Bone marrow (tissue), 2 donors: ENCODE data around the gene TIAL1.
"Not testable (repeated sequence)": the region's sequence is repeated elsewhere in the genome, so short reads cannot be mapped to it uniquely, and the experiment has no call there.

Experiments
- DNase-seq, 2 donors: peaks; one replicate each; lab custom pipeline; 2025; lab: John Stamatoyannopoulos, UW

The TIAL1 gene, protein sequence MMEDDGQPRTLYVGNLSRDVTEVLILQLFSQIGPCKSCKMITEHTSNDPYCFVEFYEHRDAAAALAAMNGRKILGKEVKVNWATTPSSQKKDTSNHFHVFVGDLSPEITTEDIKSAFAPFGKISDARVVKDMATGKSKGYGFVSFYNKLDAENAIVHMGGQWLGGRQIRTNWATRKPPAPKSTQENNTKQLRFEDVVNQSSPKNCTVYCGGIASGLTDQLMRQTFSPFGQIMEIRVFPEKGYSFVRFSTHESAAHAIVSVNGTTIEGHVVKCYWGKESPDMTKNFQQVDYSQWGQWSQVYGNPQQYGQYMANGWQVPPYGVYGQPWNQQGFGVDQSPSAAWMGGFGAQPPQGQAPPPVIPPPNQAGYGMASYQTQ

DNA sequence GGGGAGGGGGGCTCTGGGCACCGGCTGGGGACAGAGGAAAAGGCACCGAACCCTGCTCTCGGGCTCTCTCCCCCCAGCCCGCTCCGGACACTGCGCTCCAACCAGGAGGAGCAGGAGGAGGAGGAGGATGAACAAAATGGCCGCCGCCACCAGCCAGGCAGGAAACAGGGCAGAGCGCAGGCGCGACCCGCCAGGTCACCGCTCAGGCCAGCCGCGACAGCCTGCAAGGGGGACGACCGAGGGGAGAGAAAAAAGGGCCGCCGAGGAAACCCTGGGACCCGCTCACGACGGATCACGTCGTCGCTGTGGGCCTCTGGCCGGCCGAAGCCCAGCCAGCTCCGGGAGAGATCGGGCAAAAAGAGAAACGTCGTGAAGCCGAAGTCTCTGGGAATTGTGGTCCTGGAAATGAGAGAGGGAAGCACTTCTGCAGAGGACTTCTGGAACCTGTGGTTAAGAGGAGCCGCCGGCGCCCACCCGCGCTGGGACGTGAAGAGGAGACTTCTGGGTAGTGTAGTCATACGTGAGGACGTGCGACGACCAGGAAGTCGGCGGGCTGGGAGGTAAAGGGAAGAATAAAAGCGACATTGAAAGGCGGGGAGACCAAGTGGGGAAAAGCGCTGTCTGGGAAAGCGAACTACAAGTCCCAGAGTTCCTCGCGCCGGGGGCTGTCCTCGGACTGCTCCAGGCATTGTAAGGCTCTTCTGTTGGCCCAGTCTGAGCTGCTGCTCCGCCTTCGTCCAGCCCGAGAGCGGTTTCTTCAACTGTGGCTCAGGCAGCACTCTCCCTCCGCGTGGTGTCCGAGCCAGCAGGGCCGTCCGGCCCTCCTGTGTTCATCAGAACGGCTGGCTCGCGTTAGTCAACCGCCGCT lies at the start of gene TIAL1:
TSS of gene TIAL1 (minus strand) at position 428 of the 868 bp plus-strand sequence. CDS start 499 bp downstream, outside the sequence.
- DNase-seq: peak; percentile 96 to 99

DNA sequence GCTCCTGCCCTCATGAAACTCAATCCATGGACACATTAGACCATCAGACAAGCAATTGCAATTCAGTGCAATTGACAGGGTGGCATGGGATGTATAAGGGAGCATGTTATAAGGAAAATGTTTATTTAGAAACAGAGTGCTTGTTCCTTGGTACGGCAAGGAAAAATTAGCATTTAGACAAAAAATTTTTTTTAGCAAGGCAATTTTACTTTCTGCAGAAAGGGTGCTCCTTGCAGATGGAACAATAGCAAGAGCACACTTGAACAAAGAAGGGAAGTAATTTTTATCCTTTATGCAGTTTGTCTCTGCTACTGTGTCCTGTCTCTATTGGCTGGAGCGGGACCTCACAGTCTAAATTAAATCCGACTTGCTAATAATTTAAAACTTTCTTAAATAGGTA lies 48.2 kb upstream of the TIAL1 start:
- DNase-seq: no peak

DNA sequence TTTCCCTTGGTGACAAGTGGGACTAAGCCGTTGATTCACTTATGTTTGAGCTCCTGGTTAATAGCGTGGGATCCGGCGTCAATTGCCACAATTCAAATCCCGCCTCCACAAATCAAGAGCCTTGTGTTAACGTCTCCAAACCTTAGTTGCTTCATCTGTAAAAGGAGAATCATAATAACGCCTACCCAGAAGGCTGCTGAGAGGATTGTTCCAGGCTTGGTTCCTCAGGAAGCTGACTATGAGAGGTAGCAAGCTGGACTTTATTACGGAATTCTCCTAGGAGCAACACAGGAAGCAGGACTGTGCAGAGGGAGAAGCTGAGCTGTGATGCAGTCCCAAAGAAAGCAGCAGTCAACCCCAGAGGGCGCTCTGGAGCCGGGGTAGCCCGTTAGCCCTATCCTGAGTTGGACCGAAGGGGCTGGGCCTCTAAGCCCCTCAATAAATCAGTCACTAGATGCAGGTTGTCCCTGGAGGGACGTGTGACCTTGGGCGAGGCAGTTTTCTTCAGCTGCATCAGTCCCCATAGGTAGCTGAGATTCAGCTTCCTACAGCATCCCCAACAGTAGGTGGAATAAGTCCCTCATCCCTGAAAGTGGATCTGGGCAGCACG lies 47.5 kb upstream of the TIAL1 start:
- DNase-seq: no peak

DNA sequence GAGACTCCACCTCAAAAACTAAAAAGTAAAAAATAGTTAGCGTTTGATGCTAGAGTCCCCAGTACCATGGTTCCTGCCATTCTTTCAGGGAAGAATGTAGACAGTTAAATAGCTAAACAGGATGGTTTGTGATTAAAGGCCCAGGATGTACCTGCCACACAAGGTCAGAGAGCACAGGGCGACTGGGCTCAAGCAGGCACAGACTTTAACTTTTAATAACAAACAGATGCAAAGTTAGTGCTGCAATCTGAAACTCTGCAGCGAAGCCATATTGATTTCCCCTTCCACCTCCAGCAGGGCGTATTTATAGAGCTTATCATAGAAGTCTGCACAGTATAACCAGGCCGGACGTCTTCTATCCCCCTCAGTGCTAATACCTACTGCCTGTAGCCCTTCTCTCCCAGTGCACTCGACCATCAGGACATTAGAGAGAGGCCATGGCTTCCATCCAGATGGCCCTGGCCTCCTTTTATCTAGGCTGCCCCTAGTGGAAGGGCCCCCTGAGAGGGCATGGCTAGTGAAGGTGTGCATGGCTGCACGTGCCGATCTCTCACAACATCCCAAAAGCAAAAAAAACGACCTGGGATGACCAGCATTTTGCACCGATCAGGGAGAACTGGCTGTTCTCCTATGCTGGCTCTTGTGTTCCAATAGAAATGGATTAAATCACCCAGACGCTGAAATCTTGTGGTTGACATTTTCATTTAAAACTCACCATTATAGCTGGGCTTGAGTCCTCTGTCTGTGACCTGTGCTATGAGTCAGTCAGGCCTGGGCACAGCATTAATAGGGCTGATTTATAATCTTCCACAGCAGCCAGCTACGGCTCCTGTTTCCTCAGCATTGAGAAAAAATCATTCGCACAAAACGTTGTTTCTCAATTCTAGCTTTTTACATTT lies 46.8 kb upstream of the TIAL1 start:
- no peak for DNase-seq

DNA sequence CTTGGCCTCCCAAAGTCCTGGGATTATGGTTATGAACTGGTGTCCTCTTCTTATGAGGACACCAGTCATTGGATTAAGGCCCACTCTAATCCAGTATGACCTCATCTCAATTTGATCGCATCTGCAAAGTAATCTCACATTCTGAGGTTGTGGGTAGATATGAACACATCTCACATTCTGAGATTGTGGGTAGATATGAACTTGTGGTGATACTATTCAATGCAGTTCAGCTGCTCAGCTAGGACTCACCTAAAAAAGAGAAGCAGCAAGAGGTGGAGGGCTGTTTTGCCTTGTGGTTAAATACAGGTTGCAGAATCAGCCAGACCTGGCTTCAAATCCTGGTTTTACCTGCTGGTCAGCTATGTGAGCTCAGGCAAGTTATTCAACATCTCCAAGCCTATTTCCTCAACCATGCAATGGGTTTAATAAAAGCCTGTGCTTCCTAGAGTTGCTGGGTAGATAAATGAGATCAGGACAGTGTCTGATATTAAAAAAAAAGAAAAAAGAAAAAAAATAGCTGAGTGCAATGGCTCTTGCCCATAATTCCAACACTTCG lies 45.9 kb upstream of the TIAL1 start:
- DNase-seq: no peak

DNA sequence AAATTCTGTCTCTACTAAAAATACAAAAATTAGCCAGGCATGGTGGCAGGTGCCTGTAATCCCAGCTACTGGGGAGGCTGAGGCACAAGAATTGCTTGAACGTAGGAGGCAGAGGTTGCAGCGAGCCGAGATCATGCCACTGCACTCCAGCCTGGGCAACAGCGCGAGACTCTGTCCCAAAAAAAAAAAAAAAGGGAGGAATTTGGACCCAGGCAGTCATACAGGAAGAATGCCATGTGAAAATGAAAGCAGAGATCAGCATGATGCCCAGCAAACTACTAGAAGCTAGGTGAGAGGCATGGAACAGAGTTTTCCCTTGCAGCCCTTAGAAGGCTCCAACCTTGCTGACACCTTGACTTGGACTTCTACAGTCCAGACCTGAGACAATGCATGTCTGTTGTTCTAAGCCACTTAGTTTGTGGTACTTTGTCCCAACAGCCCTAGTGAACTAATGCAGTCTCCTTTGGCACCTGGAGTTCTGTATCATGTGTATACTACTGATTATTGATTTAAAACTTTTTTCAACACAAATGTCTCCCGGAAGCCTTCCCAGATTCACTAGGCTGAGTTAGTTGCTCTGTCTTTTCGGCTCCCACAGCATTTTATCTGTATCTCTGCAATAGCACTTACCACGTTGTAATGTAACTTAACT lies 44.2 kb upstream of the TIAL1 start:
- no peak for DNase-seq

DNA sequence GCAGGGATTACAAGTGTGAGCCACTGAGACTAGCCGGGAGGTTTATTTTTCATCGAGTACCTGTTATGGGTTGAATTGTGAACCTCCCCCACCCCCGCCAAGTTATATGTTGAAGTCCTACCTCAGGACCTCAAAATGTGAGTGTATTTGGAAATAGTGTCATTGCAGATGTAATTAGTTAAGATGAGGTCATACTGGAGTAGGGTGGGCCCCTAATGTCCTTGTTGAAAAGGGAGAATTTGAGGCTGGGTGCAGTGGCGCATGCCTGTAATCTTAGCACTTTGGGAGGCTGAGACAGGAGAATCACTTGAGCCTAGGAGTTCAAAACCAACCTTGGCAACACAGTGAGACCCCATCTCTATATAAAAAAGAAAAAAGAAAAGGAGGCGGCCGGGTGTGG lies 43.6 kb upstream of the TIAL1 start:
- no peak for DNase-seq

DNA sequence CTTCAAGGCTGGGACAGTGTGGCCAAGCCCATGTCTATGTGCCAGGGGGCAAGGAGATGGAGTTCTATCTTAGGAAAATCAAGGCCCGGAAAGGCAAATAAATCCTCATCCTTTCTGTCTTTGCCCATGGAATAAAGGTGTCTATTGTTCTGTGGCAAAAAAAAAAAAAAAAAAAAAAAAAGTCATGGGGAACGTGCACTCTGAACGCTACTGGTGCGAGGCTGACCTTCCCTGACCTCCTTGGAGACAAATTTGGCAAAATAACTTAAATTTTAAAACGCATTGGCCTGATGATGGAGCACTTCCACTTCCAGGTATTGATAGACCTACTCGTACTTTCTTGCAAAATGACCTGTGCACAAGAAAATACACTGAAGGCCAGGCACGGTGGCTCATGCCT lies 42.2 kb upstream of the TIAL1 start:
- DNase-seq: no peak

DNA sequence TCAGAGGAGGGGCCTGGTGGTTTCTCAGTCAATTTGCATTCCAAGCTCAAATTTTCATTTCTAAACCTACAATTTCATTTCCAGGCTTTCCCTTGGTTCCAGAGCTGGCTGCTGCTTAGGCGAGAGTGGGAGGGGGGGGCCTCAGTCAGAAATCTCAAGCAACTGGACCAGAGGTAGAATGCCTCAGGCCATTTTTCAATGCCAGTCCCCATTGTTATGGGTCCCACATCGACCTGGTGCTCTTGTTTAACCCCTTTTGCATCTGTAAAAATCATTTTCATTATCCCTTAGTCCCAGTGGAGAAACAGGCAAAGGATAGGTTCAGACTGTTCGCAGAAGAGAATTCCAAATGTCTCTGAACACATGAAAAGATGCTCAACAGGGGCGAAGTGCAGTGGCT lies 40.9 kb upstream of the TIAL1 start:
- no peak for DNase-seq

DNA sequence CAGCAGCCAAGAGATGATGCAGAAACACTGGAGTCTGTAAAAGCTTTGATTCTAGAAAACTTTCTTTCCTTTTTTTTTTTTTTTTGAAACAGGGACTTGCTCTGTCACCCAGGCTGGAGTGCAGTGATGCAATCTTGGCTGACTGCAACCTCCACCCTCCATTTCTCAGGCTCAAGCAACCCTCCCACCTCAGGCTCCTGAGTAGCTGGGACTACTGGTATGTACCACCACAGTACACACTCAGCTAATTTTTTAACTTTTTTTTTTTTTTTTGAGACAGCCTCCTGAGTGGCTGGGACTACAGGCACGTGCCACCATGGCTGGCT lies 37.4 kb upstream of the TIAL1 start:
- DNase-seq: no peak

DNA sequence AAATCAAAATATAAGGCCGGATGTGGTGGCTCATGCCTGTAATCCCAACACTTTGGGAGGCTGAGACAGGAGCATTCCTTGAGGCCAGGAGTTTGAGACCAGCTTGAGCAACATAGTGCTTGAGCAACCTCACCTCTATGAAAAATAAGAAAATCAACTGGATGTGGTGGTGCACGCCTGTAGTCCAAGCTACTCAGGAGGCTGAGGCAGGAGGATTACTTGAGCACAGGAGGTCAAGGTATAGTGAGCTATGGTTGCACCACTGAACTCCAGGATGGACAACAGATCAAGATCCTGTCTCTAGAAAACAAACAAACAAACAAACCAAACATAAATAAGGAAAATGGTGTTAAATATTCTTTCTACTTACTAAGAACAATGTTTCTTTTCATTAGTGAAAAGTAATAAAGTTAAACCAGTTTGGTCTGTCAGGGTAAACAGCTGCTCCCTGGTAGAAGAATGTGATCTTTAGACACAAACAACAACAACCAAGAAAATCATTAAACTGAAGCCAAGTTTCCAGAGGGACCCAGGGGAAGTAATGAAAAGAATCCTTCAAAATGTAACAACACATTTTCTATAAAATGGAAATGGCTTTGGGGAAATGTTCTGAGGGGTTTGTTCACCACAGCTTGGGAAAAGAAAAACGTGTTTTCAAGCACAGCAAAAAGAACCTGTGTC lies 36.9 kb upstream of the TIAL1 start:
- DNase-seq: no peak

DNA sequence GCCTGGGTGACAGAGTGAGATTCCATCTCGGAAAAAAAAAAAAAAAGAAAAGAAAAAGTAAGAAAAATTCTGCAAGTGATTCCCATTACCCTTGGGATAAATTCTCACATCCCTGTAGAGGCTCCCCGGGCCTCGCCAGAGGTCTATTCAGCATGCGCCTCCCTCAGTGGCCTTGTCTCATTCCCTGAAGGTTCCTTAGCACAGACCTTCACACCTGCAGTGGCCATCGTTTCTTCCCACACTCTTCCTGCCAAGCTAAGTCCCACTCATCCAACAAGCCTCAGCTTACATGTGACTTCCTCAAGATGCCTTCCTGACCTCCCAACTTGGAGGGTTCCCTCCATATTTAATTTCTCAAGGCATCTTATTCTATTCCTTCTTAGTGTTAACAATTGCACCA lies 33.5 kb upstream of the TIAL1 start:
- no peak for DNase-seq

DNA sequence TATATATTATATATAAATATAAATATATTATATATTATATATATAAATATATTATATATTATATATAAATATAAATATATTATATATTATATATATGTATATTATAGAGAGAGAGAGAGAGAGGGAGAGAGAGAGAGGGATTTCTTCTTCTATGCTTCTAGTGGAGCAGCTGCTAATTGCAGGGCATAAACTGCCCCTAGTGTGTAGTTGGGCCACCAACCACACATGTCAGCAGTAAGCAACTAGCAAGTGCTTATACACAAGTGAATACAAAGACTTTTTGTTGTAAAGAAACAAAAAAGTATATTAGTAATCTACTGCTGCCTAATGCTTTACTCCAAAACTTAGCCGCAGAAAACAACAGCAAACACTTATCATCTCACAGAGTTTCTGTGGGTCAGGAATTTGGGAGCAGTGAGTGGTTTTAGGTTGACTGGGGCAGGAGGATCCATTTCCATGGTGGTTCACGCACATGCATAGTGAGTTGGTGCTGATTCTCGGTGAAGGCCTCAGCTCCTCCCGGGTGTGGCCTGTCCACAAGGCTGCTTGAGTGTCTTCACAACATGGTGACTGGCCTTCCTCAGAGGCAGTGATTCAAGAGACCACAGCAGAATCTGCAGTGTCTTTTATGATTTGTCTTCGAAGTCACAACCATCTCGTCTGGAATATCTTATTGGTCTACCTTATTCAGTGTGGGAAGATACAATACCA lies 29.0 kb upstream of the TIAL1 start:
- no peak for DNase-seq

DNA sequence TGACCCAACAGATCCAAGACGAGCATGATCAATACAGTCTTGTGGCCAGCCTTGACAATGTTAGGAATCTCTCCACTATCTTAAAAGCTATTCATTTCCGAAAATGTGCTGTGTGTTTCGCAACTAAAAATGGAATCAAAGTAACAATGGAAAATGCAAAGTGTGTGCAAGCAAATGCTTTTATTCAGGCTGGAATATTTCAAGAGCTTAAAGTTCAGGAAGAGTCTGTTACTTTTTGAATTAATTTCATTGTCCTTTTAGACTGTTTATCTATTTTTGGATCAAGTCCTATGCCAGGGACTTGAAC lies 24.3 kb upstream of the TIAL1 start:
- DNase-seq: no peak

DNA sequence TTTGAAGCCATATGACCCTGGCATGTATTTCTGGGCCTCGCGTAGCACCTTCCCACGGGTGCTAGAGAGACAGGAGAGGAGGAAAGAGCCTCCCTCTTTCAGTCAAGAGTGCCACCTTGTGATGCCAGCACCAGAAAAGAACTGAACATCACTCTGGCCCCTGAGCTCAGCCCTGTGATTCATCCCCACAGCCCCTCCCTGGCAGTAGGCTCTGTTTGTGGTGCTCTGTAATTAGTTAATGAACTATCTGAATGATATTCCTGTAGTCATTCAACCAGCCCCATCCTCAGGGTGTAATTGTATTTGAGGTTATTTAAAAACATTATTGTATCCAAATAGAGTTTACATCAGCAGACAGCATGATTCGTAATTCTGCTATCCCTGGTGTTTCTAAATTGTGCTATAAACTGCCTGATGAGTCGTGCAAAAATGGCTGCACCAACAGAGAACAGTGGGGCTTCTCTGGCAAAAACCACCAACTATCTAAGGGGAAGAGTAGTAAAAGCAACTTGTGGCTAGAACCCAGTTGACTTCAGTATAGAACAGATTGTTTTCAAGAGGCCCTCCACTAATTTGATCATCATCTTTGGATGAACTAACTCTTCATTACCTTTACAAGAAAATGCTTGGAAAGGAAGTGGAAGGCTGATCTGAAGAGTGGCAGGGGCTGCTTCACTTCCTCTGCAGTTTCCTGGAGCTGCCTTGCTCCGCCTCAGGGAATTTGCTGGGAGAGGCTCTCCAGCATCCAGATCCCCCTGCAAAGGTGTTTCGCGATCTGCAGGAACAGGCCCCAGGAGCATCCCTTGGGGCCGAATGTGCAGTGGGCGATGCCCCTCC lies 23.7 kb upstream of the TIAL1 start:
- DNase-seq: no peak

DNA sequence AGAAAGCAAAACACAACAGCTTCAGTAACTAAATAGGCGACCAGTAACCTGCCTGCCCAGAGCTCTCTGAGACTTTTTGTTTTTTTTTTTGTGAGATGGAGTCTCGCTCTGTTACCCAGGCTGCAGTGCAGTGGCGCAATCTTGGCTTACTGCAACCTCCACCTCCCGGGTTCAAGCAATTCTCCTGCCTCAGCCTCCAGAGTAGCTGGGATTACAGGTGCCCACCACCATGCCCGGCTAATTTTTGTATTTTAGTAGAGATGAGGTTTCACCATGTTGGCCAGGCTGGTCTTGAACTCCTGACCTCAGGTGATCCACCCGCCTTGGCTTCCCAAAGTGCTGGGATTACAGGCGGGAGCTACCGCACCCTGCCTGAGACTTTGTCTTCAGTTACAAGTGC lies 23.0 kb upstream of the TIAL1 start:
- DNase-seq: not testable (repeated sequence)

DNA sequence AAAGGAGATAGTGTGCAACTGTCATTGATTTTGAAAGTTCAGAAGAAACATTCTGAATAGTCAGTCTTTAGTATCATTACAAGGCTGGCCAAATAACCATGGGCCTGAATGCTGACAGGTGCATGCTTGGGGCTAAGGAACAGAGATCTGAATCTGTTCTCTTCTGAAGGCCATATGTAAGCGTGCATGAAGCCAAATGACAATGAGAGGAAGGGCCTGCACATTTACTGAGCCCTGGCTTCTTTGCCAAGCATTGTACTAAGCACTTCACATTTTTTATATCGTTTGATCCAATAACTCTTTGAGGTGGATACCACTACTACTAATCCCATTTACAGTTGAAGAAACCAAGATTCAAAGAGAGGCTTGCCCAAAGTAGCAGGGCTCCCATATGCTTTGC lies 22.5 kb upstream of the TIAL1 start:
- no peak for DNase-seq

DNA sequence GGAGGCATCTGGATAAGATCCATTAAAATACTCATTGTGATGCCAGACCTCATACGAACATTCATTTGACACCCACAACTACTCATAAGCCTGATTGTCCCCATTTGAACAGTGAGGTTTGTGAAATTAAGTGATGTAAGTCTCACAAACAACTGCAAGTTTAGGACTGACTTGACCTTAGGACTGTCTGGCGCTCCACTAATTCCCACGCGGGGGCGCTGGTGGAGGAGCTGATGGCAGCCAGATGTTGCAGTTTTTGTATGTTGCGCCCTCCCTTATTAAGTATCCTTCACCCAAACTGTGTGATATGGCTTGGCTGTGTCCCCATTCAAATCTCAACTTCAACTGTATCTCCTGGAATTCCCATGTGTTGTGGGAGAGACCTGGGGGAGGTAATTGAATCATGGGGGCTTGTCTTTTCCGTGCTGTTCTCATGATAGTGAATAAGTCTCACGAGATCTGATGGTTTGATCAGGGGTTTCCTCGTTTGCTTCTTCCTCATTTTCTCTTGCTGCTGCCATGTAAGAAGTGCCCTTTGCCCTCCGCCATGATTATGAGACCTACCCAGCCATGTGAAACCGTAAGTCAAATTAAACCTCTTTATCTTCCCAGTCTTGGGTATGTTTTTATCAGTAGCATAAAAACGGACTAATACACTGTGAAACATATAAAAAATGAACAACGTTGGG lies 20.3 kb upstream of the TIAL1 start:
- no peak for DNase-seq

DNA sequence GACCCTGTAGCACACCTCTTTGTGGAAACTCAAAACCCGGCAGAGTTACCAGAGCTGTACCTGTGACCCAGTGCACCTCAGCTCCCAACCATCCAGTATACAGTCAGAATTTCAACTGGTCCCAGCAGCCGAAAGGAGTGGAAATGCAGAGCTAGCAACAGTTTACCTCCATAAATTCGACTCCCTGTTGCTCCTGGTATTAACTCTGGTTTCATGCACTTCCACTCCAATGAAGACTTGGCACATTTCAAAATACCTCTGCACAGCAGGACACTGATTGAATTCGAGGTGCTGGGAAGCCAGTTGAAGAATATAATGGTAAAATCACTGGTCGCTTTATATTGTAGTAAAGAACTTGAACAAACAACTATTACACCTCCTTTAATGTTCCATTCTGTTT lies 17.9 kb upstream of the TIAL1 start:
- DNase-seq: no peak
